OCI-LY1 (cell line): ENCODE data around the gene DUSP16.

Experiments used
- H2AFZ ChIP-seq: fragments of 200-600 bp; sonication (generic), shearing (Covaris generic); 2 replicates; pipeline ENCODE4 v1.6.0; 2014; ENCODE audit warnings: antibody characterized with exemption, mild to moderate bottlenecking, low read length
- H3F3A ChIP-seq: fragments of 200-600 bp; sonication (generic), shearing (Covaris generic); 2 replicates; pipeline ENCODE4 v1.6.0; 2014; ENCODE audit warnings: mild to moderate bottlenecking, antibody characterized with exemption, low read length, moderate library complexity; ENCODE audit not compliant: insufficient read depth
- H3K27ac ChIP-seq: fragments of 200-600 bp; sonication (generic); 2 replicates; pipeline ENCODE4 v1.5.1; 2014; ENCODE audit warnings: low read length, mixed run types, mild to moderate bottlenecking, low read depth; ENCODE audit not compliant: poor library complexity, severe bottlenecking
- H3K27me3 ChIP-seq: fragments of 200-600 bp; sonication (generic); 2 replicates; pipeline ENCODE4 v1.6.0; 2014; ENCODE audit warnings: antibody characterized with exemption, mild to moderate bottlenecking, low read length, moderate library complexity; ENCODE audit not compliant: insufficient read depth
- H3K36me3 ChIP-seq: fragments of 200-600 bp; sonication (generic); 2 replicates; pipeline ENCODE4 v1.6.1; 2014; ENCODE audit warnings: mild to moderate bottlenecking, antibody characterized with exemption, low read length, moderate library complexity, mixed read lengths; ENCODE audit not compliant: insufficient read depth
- H3K4me1 ChIP-seq: fragments of 200-600 bp; sonication (generic); 2 replicates; pipeline ENCODE4 v1.5.1; 2014; ENCODE audit warnings: mild to moderate bottlenecking, low read length, moderate library complexity; ENCODE audit not compliant: insufficient read depth, severe bottlenecking
- H3K4me2 ChIP-seq: fragments of 200-600 bp; sonication (generic), shearing (Covaris generic); 2 replicates; pipeline ENCODE4 v1.6.1; 2014; ENCODE audit warnings: low read length
- H3K4me3 ChIP-seq: fragments of 200-600 bp; sonication (generic); 2 replicates; pipeline ENCODE4 v1.5.1; 2014; ENCODE audit warnings: low read length, low read depth, mild to moderate bottlenecking, mixed read lengths; ENCODE audit not compliant: poor library complexity, severe bottlenecking
- H3K79me2 ChIP-seq: fragments of 200-600 bp; shearing (Covaris generic); 2 replicates; pipeline ENCODE4 v1.6.1; 2016; ENCODE audit warnings: mixed run types, low read length, mixed read lengths; ENCODE audit not compliant: insufficient read depth
- H3K9ac ChIP-seq: fragments of 200-600 bp; sonication (generic), shearing (Covaris generic); 2 replicates; pipeline ENCODE4 v1.6.1; 2014; ENCODE audit warnings: mild to moderate bottlenecking, low read length, mixed read lengths
- H3K9me2 ChIP-seq: fragments of 200-600 bp; sonication (generic), shearing (Covaris generic); 2 replicates; pipeline ENCODE4 v1.6.1; 2014; ENCODE audit warnings: low read depth, mild to moderate bottlenecking, low read length, mixed read lengths
- H3K9me3 ChIP-seq: fragments of 200-600 bp; shearing (Covaris generic); 2 replicates; pipeline ENCODE4 v1.6.1; 2014; ENCODE audit warnings: low read length, mixed read lengths
- H4K20me1 ChIP-seq: fragments of 200-600 bp; sonication (generic), shearing (Covaris generic); 2 replicates; pipeline ENCODE4 v1.6.0; 2016; ENCODE audit warnings: mild to moderate bottlenecking, low read length; ENCODE audit not compliant: insufficient read depth
- CTCF ChIP-seq: fragments of 200-600 bp; sonication (generic), shearing (Covaris generic); IDR thresholded peaks from 2 replicates; pipeline ENCODE4 v1.5.1; 2017; ENCODE audit warnings: mild to moderate bottlenecking, antibody characterized with exemption, low read length, moderate library complexity, mixed read lengths
- EZH2 ChIP-seq: fragments of 200-600 bp; sonication (generic), shearing (Covaris generic); IDR thresholded peaks from 2 replicates; pipeline ENCODE4 v1.8.0; 2017; ENCODE audit warnings: borderline replicate concordance, mixed run types, mild to moderate bottlenecking, antibody characterized with exemption, low read length, moderate library complexity, mixed read lengths

DUSP16 gene

GRCh38 chr12:12425001-12425400 lies 137.7 kb downstream of the DUSP16 start:
- Histone ChIP-seq H3K9me2 (no peaks in the 10 kb centered on the region), H3K36me3 (no peaks in the 10 kb centered on the region), H3K9me3 (0 out of 2 replicates have a peak, but pooled peaks cover 2% of the 10 kb centered on the region), H3K4me2 (no peak overlapping the region), H3K27me3 (no peaks in the 10 kb centered on the region), H3K4me3 (no peak overlapping the region), H3K27ac (no peak overlapping the region), H3K79me2 (no peaks in the 10 kb centered on the region), H3K4me1 (no peaks in the 10 kb centered on the region), H2AFZ (no peak overlapping the region), H3K9ac (no peak overlapping the region), H4K20me1 (no peaks in the 10 kb centered on the region), H3F3A (no peaks in the 10 kb centered on the region)
- TF ChIP-seq EZH2 (no peak), CTCF (no peak)
